PC-9 (cell line): Measurements from ENCODE around the gene LECT2. TPM values are rescaled to one million over a fixed set of nuclear protein-coding genes. Genes with fewer than 3 reads are reported as not detected.

Source experiments
- BruUV-seq: library from RNA; stranded (reverse); fragments of 400-500 nt; replicated peaks from 2 replicates; lab custom pipeline; 2021; lab: Mats Ljungman, UMichigan
- CTCF ChIA-PET: fragments of 300-600 bp; sonication (Branson Sonifier 250); formaldehyde crosslinking; loops from one replicate; lab custom pipeline; 2022; ENCODE audit warnings: antibody characterized with exemption; lab: Charles Lee
- POLR2A ChIA-PET: fragments of 300-600 bp; sonication (Branson Sonifier 250); formaldehyde crosslinking; loops from one replicate; lab custom pipeline; 2022; ENCODE audit warnings: antibody characterized with exemption; ENCODE audit not compliant: unreplicated experiment; lab: Charles Lee
- DNase-seq, 2 experiments: peaks; one replicate each; pipeline versions ENCODE4 v3.0.0 to v3.0.0-alpha.2; 2015 to 2022; ENCODE audit warnings: mixed read lengths in 1 of 2
- H2AFZ ChIP-seq: fragments of 200-600 bp; sonication (generic); 2 replicates; pipeline ENCODE4 v1.8.1; 2017; ENCODE audit warnings: antibody characterized with exemption
- H3F3A ChIP-seq: fragments of 200-600 bp; sonication (generic); 2 replicates; pipeline ENCODE4 v1.8.1; 2017; ENCODE audit warnings: antibody characterized with exemption, mild to moderate bottlenecking, low read depth; ENCODE audit not compliant: insufficient read depth
- H3K27ac ChIP-seq: fragments of 200-600 bp; sonication (generic); 2 replicates; pipeline ENCODE4 v1.6.1; 2016; ENCODE audit warnings: mixed run types
- H3K27me3 ChIP-seq: fragments of 200-600 bp; sonication (generic); 2 replicates; pipeline ENCODE4 v1.6.1; 2016; ENCODE audit warnings: low read depth, mixed run types; ENCODE audit not compliant: insufficient read depth
- H3K36me3 ChIP-seq: fragments of 200-600 bp; sonication (generic); 2 replicates; pipeline ENCODE4 v1.6.1; 2016; ENCODE audit warnings: low read depth, mixed run types
- H3K4me1 ChIP-seq: fragments of 200-600 bp; sonication (generic); replicated peaks from 2 replicates; pipeline ENCODE4 v1.6.1; 2016; ENCODE audit warnings: mixed run types; ENCODE audit not compliant: insufficient read depth
- H3K4me2 ChIP-seq: fragments of 200-600 bp; sonication (generic); 2 replicates; pipeline ENCODE4 v1.6.1; 2017; ENCODE audit warnings: mixed run types
- H3K4me3 ChIP-seq: fragments of 200-600 bp; sonication (generic); 2 replicates; pipeline ENCODE4 v1.6.1; 2016; ENCODE audit warnings: mixed run types
- H3K79me2 ChIP-seq: fragments of 200-600 bp; sonication (generic); 2 replicates; pipeline ENCODE4 v1.6.1; 2017; ENCODE audit warnings: low read depth, mixed run types
- H3K9me2 ChIP-seq: fragments of 200-600 bp; sonication (generic); 2 replicates; pipeline ENCODE4 v1.8.1; 2017; ENCODE audit warnings: mild to moderate bottlenecking; ENCODE audit not compliant: insufficient read depth
- H3K9me3 ChIP-seq: fragments of 200-600 bp; sonication (generic); 2 replicates; pipeline ENCODE4 v1.8.1; 2016; ENCODE audit warnings: low read depth; ENCODE audit not compliant: insufficient read depth
- H4K20me1 ChIP-seq: fragments of 200-600 bp; sonication (generic); 2 replicates; pipeline ENCODE4 v1.8.1; 2017; ENCODE audit not compliant: insufficient read depth
- EZH2 ChIP-seq: fragments of 200-600 bp; sonication (generic); IDR thresholded peaks from 2 replicates; pipeline ENCODE4 v1.8.0; 2017; ENCODE audit warnings: antibody characterized with exemption, low read depth
- intact Hi-C: fragments of 100-400 bp; cut with micrococcal nuclease; formaldehyde crosslinking; loops from one replicate; pipeline ENCODE4 v1.10.0; 2022; ENCODE audit not compliant: unreplicated experiment
- total RNA-seq: library from RNA; stranded (reverse); gene quantifications from 2 replicates; pipeline ENCODE4 v1.2.3, GENCODE V29; 2021
- TF ChIP-seq, protein P1 (sequence below): fragments of 200-600 bp; sonication (generic); conservative IDR thresholded peaks from 2 replicates; pipeline ENCODE4 v1.6.1; 2017; ENCODE audit warnings: mixed run types, antibody characterized with exemption, mild to moderate bottlenecking, moderate library complexity

LECT2 gene
- total RNA-seq, 1 experiment from 2014 or later: not detected

DNA sequence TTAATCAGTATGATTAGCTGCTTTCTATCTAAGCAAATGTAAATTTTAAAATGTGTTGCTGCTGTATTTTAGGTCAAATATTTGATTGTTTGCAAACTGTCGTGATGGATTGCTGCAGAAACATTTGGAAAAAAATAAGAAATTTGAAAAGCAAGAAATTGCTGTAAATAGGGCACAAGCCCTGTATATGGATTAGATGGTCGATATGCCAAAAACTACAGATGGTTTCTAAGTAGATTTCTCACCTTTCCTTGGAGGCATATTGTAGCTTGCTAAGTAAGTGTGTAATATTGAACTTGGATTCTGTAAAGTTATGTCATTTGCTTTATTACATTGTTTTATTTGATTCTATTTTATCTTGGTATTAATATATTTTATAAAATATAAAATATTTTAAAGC, 13.1 kb downstream of the LECT2 start:
- Histone ChIP-seq H3K79me2 (no peaks in the 10 kb centered on the region), H2AFZ (no peak overlapping the region), H3K4me3 (no peak overlapping the region), H3K27me3 (no peaks in the 10 kb centered on the region), H3F3A (no peaks in the 10 kb centered on the region), H3K9me2 (no peaks in the 10 kb centered on the region), H3K4me2 (no peak overlapping the region), H3K27ac (no peak overlapping the region), H3K4me1 (no peaks in the 10 kb centered on the region), H4K20me1 (no peaks in the 10 kb centered on the region), H3K36me3 (no peaks in the 10 kb centered on the region), H3K9me3 (no peaks in the 10 kb centered on the region)
- ChIA-PET CTCF (no interaction called here), POLR2A (no interaction called here)
- BruUV-seq: no TSS peak
- intact Hi-C loops: no loop called here
- DNase-seq: no peak
- TF ChIP-seq EZH2: no peak
- TF ChIP-seq, protein P1, sequence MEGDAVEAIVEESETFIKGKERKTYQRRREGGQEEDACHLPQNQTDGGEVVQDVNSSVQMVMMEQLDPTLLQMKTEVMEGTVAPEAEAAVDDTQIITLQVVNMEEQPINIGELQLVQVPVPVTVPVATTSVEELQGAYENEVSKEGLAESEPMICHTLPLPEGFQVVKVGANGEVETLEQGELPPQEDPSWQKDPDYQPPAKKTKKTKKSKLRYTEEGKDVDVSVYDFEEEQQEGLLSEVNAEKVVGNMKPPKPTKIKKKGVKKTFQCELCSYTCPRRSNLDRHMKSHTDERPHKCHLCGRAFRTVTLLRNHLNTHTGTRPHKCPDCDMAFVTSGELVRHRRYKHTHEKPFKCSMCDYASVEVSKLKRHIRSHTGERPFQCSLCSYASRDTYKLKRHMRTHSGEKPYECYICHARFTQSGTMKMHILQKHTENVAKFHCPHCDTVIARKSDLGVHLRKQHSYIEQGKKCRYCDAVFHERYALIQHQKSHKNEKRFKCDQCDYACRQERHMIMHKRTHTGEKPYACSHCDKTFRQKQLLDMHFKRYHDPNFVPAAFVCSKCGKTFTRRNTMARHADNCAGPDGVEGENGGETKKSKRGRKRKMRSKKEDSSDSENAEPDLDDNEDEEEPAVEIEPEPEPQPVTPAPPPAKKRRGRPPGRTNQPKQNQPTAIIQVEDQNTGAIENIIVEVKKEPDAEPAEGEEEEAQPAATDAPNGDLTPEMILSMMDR: no peak

DNA sequence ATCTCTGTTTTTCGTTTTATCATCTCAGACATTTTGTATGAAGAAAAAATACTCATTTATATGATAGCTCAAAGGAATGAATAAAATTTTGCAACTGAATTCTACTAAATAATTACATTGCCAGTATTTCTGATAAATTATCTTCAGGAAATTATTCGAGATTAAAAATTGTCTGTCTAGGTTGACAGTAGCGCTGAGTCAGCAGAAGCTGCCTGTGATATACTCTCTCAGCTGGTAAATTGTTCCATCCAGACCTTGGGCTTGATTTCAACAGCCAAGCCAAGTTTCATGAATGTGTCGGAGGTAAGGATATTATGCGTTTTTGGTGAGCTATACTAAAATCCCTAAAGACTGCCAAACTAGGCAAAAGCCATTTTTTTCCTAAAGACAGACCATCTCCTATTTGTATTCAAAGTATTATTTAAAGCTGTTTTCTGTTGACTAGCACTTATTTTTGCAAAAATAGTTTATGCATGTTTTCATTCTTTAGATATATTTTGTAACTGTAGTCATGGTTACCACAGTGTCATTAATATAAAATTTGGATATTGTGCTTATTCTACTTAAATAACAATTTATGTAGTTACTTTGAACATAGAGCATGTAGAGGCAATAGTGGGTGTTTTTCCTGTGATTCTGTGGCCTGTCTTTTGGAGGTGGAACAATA, 17.4 kb downstream of the LECT2 start:
- no peak overlapping the region for H3K4me2 ChIP-seq
- no peaks in the 10 kb centered on the region for H3K36me3 ChIP-seq
- ChIA-PET CTCF (no interaction called here), POLR2A (no interaction called here)
- H3F3A ChIP-seq: no peaks in the 10 kb centered on the region
- H3K9me3 ChIP-seq: no peaks in the 10 kb centered on the region
- intact Hi-C loops: no loop called here
- H3K27ac ChIP-seq: no peak overlapping the region
- H3K27me3 ChIP-seq: no peaks in the 10 kb centered on the region
- no TSS peak for BruUV-seq
- no peaks in the 10 kb centered on the region for H4K20me1 ChIP-seq
- TF ChIP-seq, protein P1: no peak
- no peak for TF ChIP-seq EZH2
- no peaks in the 10 kb centered on the region; the same call in 1 of the 2 replicates for H3K9me2 ChIP-seq
- no peaks in the 10 kb centered on the region for H3K79me2 ChIP-seq
- no peaks in the 10 kb centered on the region for H3K4me1 ChIP-seq
- no peak for DNase-seq
- H3K4me3 ChIP-seq: no peak overlapping the region
- no peak overlapping the region for H2AFZ ChIP-seq

DNA sequence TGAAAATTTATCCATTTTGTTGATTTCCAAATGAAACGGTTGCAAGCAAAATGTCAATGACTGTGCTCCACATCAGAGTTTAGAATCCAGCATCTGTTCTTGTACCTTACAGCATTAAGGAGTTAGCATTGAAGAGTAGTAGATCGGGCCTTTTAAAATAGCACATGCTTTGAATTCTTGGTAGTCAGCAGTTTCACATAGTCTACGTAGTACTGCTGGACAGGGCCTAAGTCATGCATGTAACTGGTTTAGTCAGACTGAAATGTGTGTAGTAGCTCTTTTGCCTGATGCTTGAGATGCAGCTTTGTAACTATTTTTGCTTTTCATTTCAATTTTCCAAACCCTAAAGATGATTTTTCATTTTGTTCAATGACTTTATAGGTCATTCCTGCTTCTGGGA, 19.8 kb downstream of the LECT2 start:
- BruUV-seq: no TSS peak
- Histone ChIP-seq H2AFZ (no peak overlapping the region), H4K20me1 (no peaks in the 10 kb centered on the region), H3K27me3 (no peaks in the 10 kb centered on the region), H3K4me2 (no peak overlapping the region), H3K79me2 (no peaks in the 10 kb centered on the region), H3K4me3 (no peak overlapping the region), H3K9me3 (no peaks in the 10 kb centered on the region), H3K9me2 (no peaks in the 10 kb centered on the region; the same call in 1 of the 2 replicates), H3K4me1 (no peaks in the 10 kb centered on the region), H3K36me3 (no peaks in the 10 kb centered on the region), H3F3A (no peaks in the 10 kb centered on the region), H3K27ac (no peak overlapping the region)
- no peak for DNase-seq
- CTCF ChIA-PET: no interaction called here
- POLR2A ChIA-PET: interaction anchor here (0.5 kb wide), 1 partner anchor 514 kb away, joined by 8 read pairs; no protein-coding TSS in a partner anchor
- intact Hi-C loops: no loop called here
- TF ChIP-seq EZH2: no peak
- TF ChIP-seq, protein P1: no peak
